ENCODE measurements around the gene EFNB2. TPM values are rescaled to one million over a fixed set of nuclear protein-coding genes. Genes with fewer than 3 reads are reported as not detected.
A peak's percentile ranks its signal among the peaks of the same experiment; 100 is the strongest.

EFNB2 gene
- total and polyA plus RNA-seq, 2 of the 8 experiments (the other 6 are each of a cell fraction or from before 2014, with no cell fraction given): 8.2 to 12.0 TPM

DNA sequence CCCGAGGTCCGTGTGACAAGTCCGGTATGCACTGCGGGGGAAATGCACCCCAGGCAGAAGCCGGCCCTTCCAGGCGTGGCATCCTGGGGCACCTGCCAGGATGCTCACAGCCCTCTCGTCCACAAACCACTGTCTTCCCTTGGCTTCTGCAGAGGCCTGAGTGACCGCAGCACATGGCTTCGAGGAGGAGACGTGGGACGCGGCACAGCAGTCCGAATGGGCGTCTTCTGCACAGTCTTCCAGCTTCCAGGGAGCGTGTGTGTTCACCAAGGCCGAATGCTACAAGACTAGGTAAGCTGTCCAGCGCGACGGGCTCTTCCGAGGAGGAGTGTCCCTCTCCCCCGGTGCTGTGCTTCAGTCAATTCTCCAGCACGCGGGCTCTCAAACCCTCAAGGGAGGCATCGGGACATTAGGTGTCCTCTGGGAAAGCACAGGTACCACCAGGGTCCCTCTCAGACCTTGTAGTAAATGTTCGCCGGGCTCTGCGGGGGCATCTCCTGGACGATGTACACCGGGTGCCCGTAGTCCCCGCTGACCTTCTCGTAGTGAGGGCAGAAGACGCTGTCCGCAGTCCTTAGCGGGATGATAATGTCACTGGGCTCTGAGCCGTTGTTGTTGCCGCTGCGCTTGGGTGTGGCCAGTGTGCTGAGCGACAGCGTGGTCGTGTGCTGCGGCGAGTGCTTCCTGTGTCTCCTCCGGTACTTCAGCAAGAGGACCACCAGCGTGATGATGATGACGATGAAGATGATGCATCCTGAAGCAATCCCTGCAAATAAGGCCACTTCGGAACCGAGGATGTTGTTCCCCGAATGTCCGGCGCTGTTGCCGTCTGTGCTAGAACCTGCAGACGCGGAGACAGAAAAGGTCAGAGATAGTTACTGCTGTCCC is 42.6 kb downstream of the EFNB2 start:
- H2BK15ac ChIP-seq (ENCODE audit: low read length): no peak overlapping the region
- FAIRE-seq (no peak), DNase-seq (ENCODE audit: low read depth in 1 of 2, low spot score in 2 of 2) (no peak)
- no peaks in the 10 kb centered on the region for H3K79me2 ChIP-seq (ENCODE audit: control insufficient read depth in 1 of 2, insufficient read depth in 2 of 2, low read length in 2 of 2)
- no peak overlapping the region for H3K14ac ChIP-seq (ENCODE audit: insufficient read length)
- H3K18ac ChIP-seq (ENCODE audit: extremely low read depth, low read length): no peak overlapping the region
- no peak overlapping the region for H2AFZ ChIP-seq (ENCODE audit: low read length)
- peak overlapping the region; percentile 16; the same call in 1 of the 2 replicates for H4K8ac ChIP-seq (ENCODE audit: extremely low read depth, insufficient read depth, low read length)
- H2BK120ac ChIP-seq (replicated peaks; ENCODE audit: low read depth, low read length): no peak overlapping the region
- peaks cover 0 to 10% (median 0%) of the 10 kb centered on the region in 4 experiments; a peak in 3 of 7 replicates for H3K4me1 ChIP-seq (replicated peaks in 1 of 4; ENCODE audit: control insufficient read depth in 3 of 4, insufficient read depth in 4 of 4, low read length in 3 of 4)
- no peak overlapping the region for H3K23ac ChIP-seq (ENCODE audit: insufficient read length)
- H3K27me3 ChIP-seq (replicated peaks in 1 of 4; ENCODE audit: control insufficient read depth in 3 of 4, extremely low read depth in 1 of 4, insufficient read depth in 3 of 4, low read length in 3 of 4): no peaks in the 10 kb centered on the region
- H4K20me1 ChIP-seq (replicated peaks in 1 of 2; ENCODE audit: control insufficient read depth in 1 of 2, insufficient read depth in 2 of 2, low read length in 2 of 2): peaks cover 0 to 5% of the 10 kb centered on the region in 2 experiments
- H4K5ac ChIP-seq (ENCODE audit: insufficient read length, low read depth, low read length): no peak overlapping the region
- whole genome bisulfite sequencing, 2 experiments (ENCODE audit: extremely low coverage in 1 of 2, insufficient coverage in 1 of 2, insufficient read length in 1 of 2, insufficient replicate concordance in 2 of 2, low coverage in 1 of 2, low lambda C conversion rate in 2 of 2, missing lambda C conversion rate in 1 of 2): 95% methylated on average over 53 of the region's 54 CpGs; no CpG with 5 or more reads in 1 of the 2 experiments
- no peaks in the 10 kb centered on the region for H3K23me2 ChIP-seq (ENCODE audit: low read depth, low read length)
- no peak overlapping the region for H3K9ac ChIP-seq (replicated peaks in 1 of 4; ENCODE audit: extremely low read depth in 1 of 4, low read depth in 3 of 4, low read length in 3 of 4)
- H4K91ac ChIP-seq (replicated peaks; ENCODE audit: insufficient read length, low read length): no peak overlapping the region
- POLR2A ChIA-PET (ENCODE audit: partially characterized antibody): no interaction called here
- H3K4me2 ChIP-seq (ENCODE audit: insufficient read depth in 1 of 2, low read depth in 2 of 2, low read length in 2 of 2): no peak overlapping the region
- no peak overlapping the region for H3K4me3 ChIP-seq (ENCODE audit: extremely low read depth in 1 of 4, insufficient read depth in 2 of 4, low read depth in 3 of 4, low read length in 4 of 4)
- no peak overlapping the region for H3K56ac ChIP-seq (replicated peaks; ENCODE audit: insufficient read length, low read depth, low read length)
- TF ChIP-seq RBBP5 (IDR thresholded peaks at IDR 0.05; ENCODE audit: borderline replicate concordance, low read depth, low read length): no peak
- H3K4ac ChIP-seq (replicated peaks; ENCODE audit: insufficient read length, low read depth, low read length): no peak overlapping the region
- H2AK5ac ChIP-seq (ENCODE audit: low read depth, low read length): no peak overlapping the region
- no peak overlapping the region for H2BK20ac ChIP-seq (ENCODE audit: low read length)
- H3K79me1 ChIP-seq (ENCODE audit: low read depth, low read length): no peaks in the 10 kb centered on the region; the same call in 1 of the 2 replicates
- no peak overlapping the region for H2BK12ac ChIP-seq (ENCODE audit: low read depth, low read length)
- H3K9me3 ChIP-seq (ENCODE audit: insufficient read depth in 2 of 2, low read depth in 1 of 2, low read length in 1 of 2): no peaks in the 10 kb centered on the region
- H3K36me3 ChIP-seq (ENCODE audit: control insufficient read depth in 2 of 4, insufficient read depth in 4 of 4, low read length in 3 of 4): peaks cover 3 to 22% (median 15%) of the 10 kb centered on the region in 4 experiments; a peak in 6 of 8 replicates
- no peak overlapping the region for H2BK5ac ChIP-seq (ENCODE audit: low read depth, low read length)
- no peak overlapping the region for H3K27ac ChIP-seq (ENCODE audit: low read depth, low read length)
- CTCF ChIA-PET (ENCODE audit: partially characterized antibody): no interaction called here

Measured in H1 (cell line).